Fibroblast of lung (primary cell): ENCODE results near the gene STRIP2. TPM values are rescaled to one million over a fixed set of nuclear protein-coding genes. Genes with fewer than 3 reads are reported as not detected.

Experiments
- DNase-seq, 2 donors: peaks; one replicate each; pipeline versions ENCODE4 v3.0.0 to v3.0.0-alpha.2; 2010; ENCODE audit warnings: low read depth in 2 of 2
- H2AFZ ChIP-seq: 2 replicates; pipeline ENCODE4 v1.5.1; 2012; ENCODE audit warnings: low read length, control low read depth, inconsistent platforms
- H3K27ac ChIP-seq: 2 replicates; pipeline ENCODE4 v1.5.1; 2011; ENCODE audit warnings: low read length, control low read depth; ENCODE audit not compliant: insufficient read depth
- H3K27me3 ChIP-seq: 2 replicates; pipeline ENCODE4 v1.5.1; 2011; ENCODE audit warnings: mild to moderate bottlenecking, low read length; ENCODE audit not compliant: control insufficient read depth, insufficient read depth
- H3K36me3 ChIP-seq: 2 replicates; pipeline ENCODE4 v1.5.1; 2011; ENCODE audit warnings: low read length; ENCODE audit not compliant: control insufficient read depth, insufficient read depth
- H3K4me1 ChIP-seq: 2 replicates; pipeline ENCODE4 v1.5.1; 2011; ENCODE audit warnings: low read length; ENCODE audit not compliant: control insufficient read depth, insufficient read depth; ENCODE audit errors: extremely low read depth
- H3K4me2 ChIP-seq: 2 replicates; pipeline ENCODE4 v1.5.1; 2011; ENCODE audit warnings: low read length, control low read depth; ENCODE audit not compliant: insufficient read depth; ENCODE audit errors: extremely low read depth
- H3K4me3 ChIP-seq, 4 experiments: fragments of 200-600 bp in 1 of 4; sonication (generic) in 1 of 4; replicated peaks in 1 of 4; 2 replicates each; pipeline ENCODE4 v1.5.1; 2011 to 2016; ENCODE audit warnings: low read length in 4 of 4, low read depth in 3 of 4, mild to moderate bottlenecking in 3 of 4, control low read depth in 2 of 4, inconsistent platforms in 1 of 4, mixed read lengths in 1 of 4; ENCODE audit not compliant: insufficient read depth in 1 of 4; ENCODE audit errors: control extremely low read depth in 1 of 4
- H3K79me2 ChIP-seq: 2 replicates; pipeline ENCODE4 v1.5.1; 2012; ENCODE audit warnings: mild to moderate bottlenecking, low read length, inconsistent platforms; ENCODE audit not compliant: control insufficient read depth, insufficient read depth
- H3K9ac ChIP-seq: 2 replicates; pipeline ENCODE4 v1.5.1; 2011; ENCODE audit warnings: mild to moderate bottlenecking, low read length, control low read depth; ENCODE audit not compliant: insufficient read depth
- H3K9me3 ChIP-seq: 2 replicates; pipeline ENCODE4 v1.5.1; 2012; ENCODE audit warnings: low read depth, low read length; ENCODE audit not compliant: control insufficient read depth, insufficient read depth
- H4K20me1 ChIP-seq: 2 replicates; pipeline ENCODE4 v1.5.1; 2011; ENCODE audit warnings: low read length; ENCODE audit not compliant: control insufficient read depth, insufficient read depth; ENCODE audit errors: extremely low read depth
- EZH2 ChIP-seq: IDR thresholded peaks from 2 replicates; pipeline ENCODE4 v1.5.1; 2012; ENCODE audit warnings: low read length, control low read depth, mild to moderate bottlenecking; ENCODE audit errors: missing control alignments
- polyA plus RNA-seq, 2 donors: library from polyadenylated mRNA; depleted of rRNA in 1 of 2; stranded (reverse) in 1 of 2; unstranded in 1 of 2; fragments of >200 nt; gene quantifications; 2 replicates each; pipeline ENCODE4 v1.2.1, GENCODE V29; 2011 to 2012; ENCODE audit warnings: missing spikeins in 1 of 2
- total RNA-seq: library from RNA; depleted of rRNA; stranded (reverse); fragments of >200 nt; gene quantifications from 2 replicates; pipeline ENCODE4 v1.2.1, GENCODE V29; 2014
- TF ChIP-seq, protein P1 (sequence below), 2 donors: IDR thresholded peaks in 1 of 2; conservative IDR thresholded peaks in 1 of 2; 1 replicate in 1 of 2; 2 replicates in 1 of 2; pipeline ENCODE4 v1.5.1; 2011 to 2012; ENCODE audit warnings: low read length in 2 of 2, control low read depth in 1 of 2, inconsistent platforms in 1 of 2, low read depth in 1 of 2, mild to moderate bottlenecking in 1 of 2

STRIP2 gene
- total and polyA plus RNA-seq, 2 donors (not counting 1 experiment from before 2014, with no cell fraction given), result 1.9 to 10.9 TPM

DNA sequence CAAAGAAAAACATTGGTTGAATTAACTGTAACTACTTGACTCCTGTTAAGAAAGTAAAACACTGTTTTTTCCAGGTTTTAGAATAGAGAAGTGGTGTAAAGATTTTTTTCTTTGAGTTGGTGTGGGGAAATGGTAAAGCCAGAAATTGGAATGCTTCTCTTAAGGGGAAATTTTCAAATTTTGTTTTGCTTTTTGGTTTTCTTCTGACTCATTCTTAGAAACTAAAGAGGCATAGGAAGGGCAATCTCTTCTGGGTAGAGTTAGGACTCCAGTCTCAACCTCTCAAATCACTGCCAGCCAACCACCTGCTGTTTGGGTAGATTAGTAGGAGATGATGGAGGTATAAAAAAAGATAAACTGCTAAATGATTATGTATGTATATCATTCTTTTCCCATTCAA lies 47.7 kb upstream of the STRIP2 start:
- no peaks in the 10 kb centered on the region for H4K20me1 ChIP-seq
- no peak for DNase-seq
- no peak overlapping the region for H3K4me3 ChIP-seq
- H3K4me1 ChIP-seq, result no peaks in the 10 kb centered on the region
- no peak overlapping the region for H3K9ac ChIP-seq
- no peaks in the 10 kb centered on the region for H3K36me3 ChIP-seq
- no peaks in the 10 kb centered on the region for H3K79me2 ChIP-seq
- no peak overlapping the region for H2AFZ ChIP-seq
- TF ChIP-seq, protein P1, sequence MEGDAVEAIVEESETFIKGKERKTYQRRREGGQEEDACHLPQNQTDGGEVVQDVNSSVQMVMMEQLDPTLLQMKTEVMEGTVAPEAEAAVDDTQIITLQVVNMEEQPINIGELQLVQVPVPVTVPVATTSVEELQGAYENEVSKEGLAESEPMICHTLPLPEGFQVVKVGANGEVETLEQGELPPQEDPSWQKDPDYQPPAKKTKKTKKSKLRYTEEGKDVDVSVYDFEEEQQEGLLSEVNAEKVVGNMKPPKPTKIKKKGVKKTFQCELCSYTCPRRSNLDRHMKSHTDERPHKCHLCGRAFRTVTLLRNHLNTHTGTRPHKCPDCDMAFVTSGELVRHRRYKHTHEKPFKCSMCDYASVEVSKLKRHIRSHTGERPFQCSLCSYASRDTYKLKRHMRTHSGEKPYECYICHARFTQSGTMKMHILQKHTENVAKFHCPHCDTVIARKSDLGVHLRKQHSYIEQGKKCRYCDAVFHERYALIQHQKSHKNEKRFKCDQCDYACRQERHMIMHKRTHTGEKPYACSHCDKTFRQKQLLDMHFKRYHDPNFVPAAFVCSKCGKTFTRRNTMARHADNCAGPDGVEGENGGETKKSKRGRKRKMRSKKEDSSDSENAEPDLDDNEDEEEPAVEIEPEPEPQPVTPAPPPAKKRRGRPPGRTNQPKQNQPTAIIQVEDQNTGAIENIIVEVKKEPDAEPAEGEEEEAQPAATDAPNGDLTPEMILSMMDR (conservative IDR thresholded peaks at IDR 0.05 in 1 of 2, IDR thresholded peaks at IDR 0.05 in 1 of 2; ENCODE audit: low read depth in 1 of 2, low read length in 2 of 2), result no peak
- TF ChIP-seq EZH2, result no peak
- no peaks in the 10 kb centered on the region for H3K9me3 ChIP-seq
- no peaks in the 10 kb centered on the region for H3K27me3 ChIP-seq
- no peak overlapping the region for H3K4me2 ChIP-seq
- no peak overlapping the region for H3K27ac ChIP-seq

DNA sequence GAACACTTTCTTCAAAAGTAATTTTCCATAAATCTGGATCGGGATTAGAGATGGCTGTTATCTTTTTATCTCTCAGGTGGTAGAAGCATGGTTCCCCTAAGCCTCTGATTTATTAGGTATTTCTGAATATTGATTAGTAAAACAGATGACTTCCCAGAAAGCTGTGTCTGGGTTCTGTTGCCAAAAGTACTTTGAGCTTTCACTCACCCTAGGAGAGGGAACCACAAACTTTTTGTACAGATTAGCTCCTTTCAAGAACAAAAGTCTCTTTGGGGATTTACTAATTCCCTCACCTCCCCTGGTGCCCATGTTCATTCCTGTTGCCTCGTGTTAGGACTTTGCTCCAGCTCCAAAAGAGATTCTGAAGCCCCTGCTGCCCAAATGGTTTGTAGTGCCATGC lies 46.7 kb upstream of the STRIP2 start:
- Histone ChIP-seq H3K36me3 (no peaks in the 10 kb centered on the region), H4K20me1 (no peaks in the 10 kb centered on the region), H3K4me2 (no peak overlapping the region), H2AFZ (no peak overlapping the region), H3K27ac (no peak overlapping the region), H3K9ac (no peak overlapping the region), H3K79me2 (no peaks in the 10 kb centered on the region), H3K27me3 (no peaks in the 10 kb centered on the region), H3K9me3 (no peaks in the 10 kb centered on the region), H3K4me1 (no peaks in the 10 kb centered on the region), H3K4me3 (no peak overlapping the region)
- TF ChIP-seq, protein P1 (conservative IDR thresholded peaks at IDR 0.05 in 1 of 2, IDR thresholded peaks at IDR 0.05 in 1 of 2; ENCODE audit: low read depth in 1 of 2, low read length in 2 of 2), result no peak
- no peak for TF ChIP-seq EZH2
- DNase-seq, result no peak

DNA sequence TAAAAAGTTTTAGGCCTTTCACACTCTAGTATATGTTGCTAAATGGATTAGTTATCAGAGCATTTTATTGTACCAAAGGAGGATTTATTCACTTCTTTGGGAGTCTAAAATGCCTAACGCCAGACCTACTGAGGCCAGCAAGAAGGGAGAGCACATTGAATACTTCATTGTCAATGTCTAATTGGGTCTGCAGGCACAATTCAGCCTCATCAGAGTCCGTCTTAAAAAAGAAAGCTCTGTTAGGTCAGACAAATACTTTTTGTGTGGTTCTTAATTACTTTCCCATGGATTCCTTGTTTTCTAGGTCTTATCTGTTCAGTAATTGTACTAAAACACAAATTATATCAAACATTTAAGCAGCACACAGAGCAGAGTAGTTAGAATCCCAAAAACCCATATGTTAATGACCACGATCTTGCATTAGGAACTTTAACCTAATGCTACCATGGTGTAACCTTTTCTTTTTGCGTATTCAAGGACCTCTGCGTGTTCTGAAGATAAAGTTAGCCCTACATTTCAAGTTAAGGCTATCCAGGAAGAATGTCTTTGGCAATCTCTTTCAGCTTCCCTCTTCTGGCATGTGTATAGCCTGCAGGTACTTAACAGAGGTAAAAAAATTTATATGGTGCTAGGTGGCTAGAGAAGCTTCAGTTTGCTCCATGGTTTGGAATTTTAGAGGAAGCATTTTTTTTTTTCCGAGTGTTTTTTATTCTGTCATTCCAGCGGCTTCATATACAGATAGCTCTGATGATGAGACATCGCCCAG lies 45.7 kb upstream of the STRIP2 start:
- H4K20me1 ChIP-seq, result no peaks in the 10 kb centered on the region
- no peaks in the 10 kb centered on the region for H3K27me3 ChIP-seq
- TF ChIP-seq, protein P1 (conservative IDR thresholded peaks at IDR 0.05 in 1 of 2, IDR thresholded peaks at IDR 0.05 in 1 of 2; ENCODE audit: low read depth in 1 of 2, low read length in 2 of 2), result no peak

More for the DNA sequence above, 45.7 kb upstream of the STRIP2 start:
- H3K4me1 ChIP-seq, result no peaks in the 10 kb centered on the region
- no peaks in the 10 kb centered on the region for H3K36me3 ChIP-seq
- H3K9me3 ChIP-seq, result no peaks in the 10 kb centered on the region
- no peak for DNase-seq
- no peak overlapping the region for H3K9ac ChIP-seq
- no peak overlapping the region for H2AFZ ChIP-seq
- no peak overlapping the region for H3K4me2 ChIP-seq
- H3K4me3 ChIP-seq, result no peak overlapping the region
- H3K79me2 ChIP-seq, result no peaks in the 10 kb centered on the region
- H3K27ac ChIP-seq, result no peak overlapping the region
